ENCODE results near the gene FAM168B.
A peak's percentile ranks its signal among the peaks of the same experiment; 100 is the strongest.

Gene FAM168B

DNA sequence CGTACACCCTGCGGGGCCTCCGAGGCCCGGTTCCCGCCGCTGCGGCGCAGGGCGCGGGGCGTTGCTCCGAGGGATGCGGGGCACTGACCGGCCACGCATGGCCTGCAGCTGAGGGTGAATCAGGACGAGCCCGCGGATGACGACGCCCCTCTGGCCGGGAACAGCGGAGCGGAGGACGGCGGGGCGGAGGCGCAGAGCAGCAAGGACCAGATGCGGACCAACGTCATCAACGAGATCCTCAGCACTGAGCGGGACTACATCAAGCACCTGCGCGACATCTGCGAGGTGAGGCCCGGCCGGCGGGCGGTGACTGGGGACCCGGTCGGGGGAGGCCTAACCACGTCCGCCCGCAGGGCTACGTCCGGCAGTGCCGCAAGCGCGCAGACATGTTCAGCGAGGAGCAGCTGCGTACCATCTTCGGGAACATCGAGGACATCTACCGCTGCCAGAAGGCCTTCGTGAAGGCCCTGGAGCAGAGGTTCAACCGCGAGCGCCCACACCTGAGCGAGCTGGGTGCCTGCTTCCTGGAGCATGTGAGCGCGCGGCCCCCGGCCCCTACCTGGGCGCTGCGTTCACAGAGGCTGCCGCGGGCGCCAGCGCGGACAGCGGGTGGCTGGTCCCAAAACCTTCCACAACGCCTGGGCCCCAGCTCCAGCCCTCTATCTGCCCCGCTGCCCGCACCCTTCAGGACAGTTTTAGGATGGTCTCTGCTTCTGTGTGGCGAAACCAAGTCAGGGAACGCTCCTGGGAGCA is 53.2 kb downstream of the FAM168B start:
- no peak for DNase-seq (ENCODE audit: low spot score)

DNA sequence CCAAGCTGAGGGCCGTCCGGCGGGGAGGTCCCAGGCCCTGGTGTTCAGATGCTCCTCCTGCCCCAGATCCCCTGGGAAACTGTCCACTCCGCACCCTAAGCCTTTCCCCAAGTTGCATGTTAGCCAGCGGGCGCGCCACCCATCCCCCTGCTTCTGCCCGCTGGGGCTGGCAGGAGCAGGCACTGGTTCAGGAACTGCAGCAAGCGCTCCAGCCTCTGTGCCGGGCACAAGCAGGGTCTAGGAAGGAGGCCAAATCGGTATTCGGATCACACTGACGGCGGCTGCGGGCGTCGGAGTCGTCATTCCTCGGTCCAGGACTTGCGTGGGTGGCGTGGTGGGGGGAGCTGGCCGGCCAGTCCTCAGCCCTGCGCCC is 53.7 kb downstream of the FAM168B start:
- no peak for DNase-seq (ENCODE audit: low spot score)

DNA sequence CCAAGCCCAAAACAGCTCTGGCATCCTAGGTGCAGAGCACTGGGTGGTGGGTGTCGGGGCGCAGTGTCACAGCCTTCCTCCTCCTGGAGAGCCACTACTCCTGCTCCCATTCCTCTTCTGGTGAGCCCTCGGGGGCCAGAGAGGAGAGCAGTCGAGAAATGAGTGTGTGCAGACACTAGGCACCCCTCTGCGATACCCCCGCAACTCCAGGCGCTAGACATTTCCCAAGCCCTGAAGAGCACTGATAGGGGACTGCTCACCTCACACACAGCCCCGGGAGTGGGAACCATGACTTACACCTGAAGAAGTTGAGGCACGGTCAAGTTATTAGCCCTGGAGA is 54.2 kb downstream of the FAM168B start:
- no peak for DNase-seq (ENCODE audit: low spot score)

- no peak for DNase-seq (ENCODE audit: low spot score)
These were observed 54.8 kb downstream of the FAM168B start for GRCh38 chr2:131038258-131039100.

DNA sequence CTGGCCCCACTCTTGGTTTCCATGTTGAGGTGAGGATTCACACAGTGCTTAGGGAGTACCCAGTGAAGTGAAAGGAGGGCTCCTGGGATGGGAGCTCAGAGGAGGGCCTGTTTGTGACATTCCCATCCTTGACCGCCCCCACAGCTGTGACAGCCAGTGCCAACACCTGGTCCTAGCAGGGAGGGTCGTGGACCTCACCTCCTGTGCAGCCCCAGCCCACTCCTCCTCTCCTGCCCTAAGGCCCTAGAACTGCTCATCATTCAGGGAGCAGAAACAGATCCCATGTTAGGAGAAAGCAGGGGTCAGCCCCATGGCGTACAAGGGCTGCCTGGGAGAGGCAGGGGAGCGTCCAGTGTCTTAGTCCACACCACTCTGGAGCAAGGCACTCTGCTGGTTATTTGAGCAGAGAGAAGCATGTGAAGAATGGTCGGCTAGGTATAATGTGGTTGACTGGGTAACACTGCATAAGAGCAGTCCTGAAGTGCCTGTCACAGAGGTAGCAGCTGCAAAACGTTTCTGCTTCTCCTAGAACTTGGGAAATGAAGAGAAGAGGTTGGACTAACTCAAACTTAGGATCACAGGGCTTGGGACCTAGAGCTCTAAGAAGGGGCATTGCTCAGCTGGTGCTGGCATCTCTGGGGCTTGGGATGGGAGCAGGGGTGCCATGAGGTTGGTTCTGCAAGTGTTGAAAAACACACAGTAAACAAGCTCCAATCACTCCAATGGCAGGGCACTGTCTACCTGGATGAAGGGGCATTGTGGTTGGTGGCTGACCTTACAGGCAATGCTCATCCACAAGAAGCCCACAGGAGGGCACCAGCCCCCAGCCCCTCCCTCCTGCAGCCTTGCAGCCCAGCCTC is 55.6 kb downstream of the FAM168B start:
- DNase-seq (ENCODE audit: low spot score): no peak

- no peak for DNase-seq (ENCODE audit: low spot score)
These were observed 56.4 kb downstream of the FAM168B start for GRCh38 chr2:131036696-131037397.

DNA sequence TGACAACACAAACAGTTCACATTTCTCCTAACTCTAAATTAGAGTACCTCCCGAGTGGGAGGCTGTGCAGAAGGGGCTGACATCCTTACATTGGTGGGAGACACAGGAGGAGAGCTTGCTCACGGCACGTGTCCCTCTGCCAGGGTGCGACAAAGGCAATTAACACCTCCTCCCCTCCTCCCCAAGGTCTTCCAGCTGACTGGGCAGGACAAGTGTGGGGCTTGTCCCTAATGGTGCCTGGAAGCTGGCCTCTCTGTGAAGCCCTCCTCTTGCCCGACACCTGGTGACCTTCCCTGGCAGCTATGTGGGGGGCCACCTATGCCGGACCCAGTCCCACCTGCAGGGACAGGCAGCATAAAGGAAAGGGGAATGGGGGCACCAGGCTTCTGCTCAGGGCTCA is 57.0 kb downstream of the FAM168B start:
- no peak for DNase-seq (ENCODE audit: low spot score)

DNA sequence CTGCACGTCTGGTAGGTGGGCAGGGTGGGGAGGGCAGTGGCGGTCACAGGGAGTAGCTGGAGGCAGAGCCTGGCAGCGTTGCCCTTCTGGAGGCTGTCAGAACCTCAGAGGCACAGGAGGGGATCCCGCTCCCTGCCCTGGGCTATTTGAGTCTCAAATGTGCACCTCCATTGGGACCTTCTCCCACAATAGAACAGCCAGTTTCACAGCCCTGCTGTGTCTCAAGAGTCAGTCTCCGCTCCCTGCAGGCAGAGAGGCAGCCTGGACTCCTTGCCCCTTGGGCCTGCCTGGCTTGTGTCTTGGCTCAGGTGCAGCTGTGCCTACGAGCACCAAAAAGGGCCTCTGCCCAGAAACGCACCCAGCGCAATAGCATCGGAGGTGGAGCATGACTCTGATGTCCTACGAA is 57.4 kb downstream of the FAM168B start:
- no peak for DNase-seq (ENCODE audit: low spot score)

DNA sequence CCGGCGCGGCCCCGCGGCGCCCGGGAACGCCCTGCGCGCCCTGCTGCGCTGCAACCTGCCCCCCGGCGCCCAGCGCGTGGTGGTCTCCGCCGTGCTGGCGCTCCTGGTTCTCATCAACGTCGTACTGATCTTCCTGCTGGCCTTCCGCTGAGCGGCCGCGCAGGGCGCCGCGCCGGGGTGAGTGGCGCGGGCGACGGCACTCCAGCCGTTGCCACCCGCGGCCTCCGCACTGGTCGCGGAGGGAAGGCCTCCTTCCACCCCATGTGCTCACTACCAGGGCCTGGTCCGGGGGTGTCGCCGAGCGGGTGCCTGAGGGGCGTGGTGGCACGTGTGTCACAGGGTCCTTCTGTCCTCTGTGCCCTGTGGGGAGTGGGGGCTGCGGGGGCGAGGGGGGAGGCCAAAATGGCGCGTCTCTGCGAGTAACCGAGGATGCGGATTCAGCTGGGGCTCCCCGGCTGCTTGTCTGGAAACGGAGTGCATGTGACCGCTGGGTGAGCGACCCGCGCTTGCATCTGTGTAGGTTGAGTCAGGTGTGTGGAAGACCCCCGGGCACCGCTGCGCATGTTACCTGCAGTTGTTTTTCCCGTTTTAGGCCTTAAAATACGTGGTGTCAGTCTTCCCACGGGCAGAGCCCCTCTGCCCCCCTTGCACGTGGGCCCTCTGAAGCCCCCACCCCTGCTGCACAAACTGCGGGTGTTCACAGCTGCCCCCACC is 58.0 kb downstream of the FAM168B start:
- no peak for DNase-seq (ENCODE audit: low spot score)

- no peak for DNase-seq (ENCODE audit: low spot score)
These were observed 58.9 kb downstream of the FAM168B start for GRCh38 chr2:131034122-131035051.

DNA sequence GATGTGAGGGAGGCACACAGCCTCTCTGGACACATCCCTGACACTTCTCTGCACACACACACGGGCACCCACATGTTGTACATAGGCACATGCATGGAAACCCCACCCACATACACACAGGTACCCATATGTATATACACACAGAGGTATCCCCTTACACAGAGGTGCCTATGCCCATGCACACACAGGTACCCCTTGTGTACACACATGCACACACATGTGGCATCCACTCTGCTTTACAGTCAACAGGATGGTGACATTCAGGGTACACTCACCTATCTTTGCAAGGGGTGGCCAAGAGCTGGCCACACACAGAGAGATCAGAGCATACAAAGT is 59.5 kb downstream of the FAM168B start:
- DNase-seq (ENCODE audit: low spot score): no peak

DNA sequence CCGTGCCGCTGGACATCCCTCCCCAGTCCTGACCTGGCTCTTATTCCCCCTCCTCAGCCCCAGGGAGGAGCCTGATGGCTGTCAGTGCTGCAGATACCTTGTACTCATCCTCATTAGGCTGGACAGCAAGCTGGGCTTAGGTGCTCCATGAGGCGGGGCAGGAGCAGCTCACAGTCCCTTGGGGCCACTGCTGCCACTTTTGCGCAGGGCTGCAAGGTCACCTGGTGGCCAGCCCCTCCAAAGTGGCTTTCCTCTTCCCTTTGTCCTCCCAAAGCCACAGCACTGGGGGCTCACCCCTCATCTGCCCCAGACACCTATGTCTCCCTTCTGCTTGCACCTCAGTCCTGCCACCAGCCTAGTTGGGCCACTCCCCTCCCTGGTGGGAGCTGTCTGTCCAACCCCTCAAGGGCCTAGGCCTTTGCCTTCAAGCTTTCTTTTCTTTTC is 60.8 kb downstream of the FAM168B start:
- DNase-seq (ENCODE audit: low spot score): no peak

- DNase-seq (ENCODE audit: low spot score): peak; percentile 46
These were observed 61.4 kb downstream of the FAM168B start for GRCh38 chr2:131031875-131032274.

DNA sequence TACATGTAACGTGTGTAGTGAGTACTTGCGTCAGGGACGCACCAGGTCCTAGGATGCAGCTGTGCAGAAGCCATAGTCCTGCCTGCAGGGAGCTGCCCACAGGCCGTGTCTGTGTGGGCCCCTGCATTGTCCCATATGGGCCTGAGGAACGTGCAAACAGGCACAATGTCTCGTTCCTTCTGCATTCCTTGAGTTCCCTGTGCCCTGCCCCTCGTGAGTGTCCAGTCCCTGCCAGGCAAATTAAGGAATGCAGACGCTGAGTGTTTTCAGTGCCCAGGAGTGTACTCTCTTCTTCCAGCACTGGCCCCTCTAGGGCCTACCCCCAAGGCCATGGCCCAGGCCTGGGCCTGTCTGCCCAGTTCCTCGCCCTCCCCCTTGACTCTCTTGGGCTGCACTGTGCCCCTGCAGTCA is 61.8 kb downstream of the FAM168B start:
- DNase-seq (ENCODE audit: low spot score): no peak

GRCh38 chr2:131030478-131030971 is 62.7 kb downstream of the FAM168B start:
- DNase-seq (ENCODE audit: low spot score): no peak

GRCh38 chr2:131029812-131030211 is 63.4 kb downstream of the FAM168B start:
- DNase-seq (ENCODE audit: low spot score): no peak

- no peak for DNase-seq (ENCODE audit: low spot score)
These were observed 65.4 kb downstream of the FAM168B start for GRCh38 chr2:131027566-131028528.

GRCh38 chr2:131026919-131027318 is 66.3 kb downstream of the FAM168B start:
- DNase-seq (ENCODE audit: low spot score): no peak

All from SK-N-DZ (cell line).